Left kidney (tissue), 2 donors: ENCODE measurements around the gene EWSR1. TPM values are rescaled to one million over a fixed set of nuclear protein-coding genes. Genes with fewer than 3 reads are reported as not detected.

Source experiments
- DNase-seq: peaks from one replicate; pipeline ENCODE4 v3.0.0-alpha.2; 2013
- polyA plus RNA-seq: library from polyadenylated mRNA; unstranded; fragments of 120-200 nt; gene quantifications from one replicate; pipeline ENCODE4 v1.2.1, GENCODE V29; 2013; ENCODE audit not compliant: insufficient read length

The EWSR1 gene
- polyA plus RNA-seq, 1 donor, result 404 TPM

- DNase-seq, result no peak
Measured at GRCh38 chr22:29301716-29302401, 33.8 kb downstream of the EWSR1 start.

- DNase-seq, result no peak
Measured at GRCh38 chr22:29302402-29302680, 34.3 kb downstream of the EWSR1 start.

DNA sequence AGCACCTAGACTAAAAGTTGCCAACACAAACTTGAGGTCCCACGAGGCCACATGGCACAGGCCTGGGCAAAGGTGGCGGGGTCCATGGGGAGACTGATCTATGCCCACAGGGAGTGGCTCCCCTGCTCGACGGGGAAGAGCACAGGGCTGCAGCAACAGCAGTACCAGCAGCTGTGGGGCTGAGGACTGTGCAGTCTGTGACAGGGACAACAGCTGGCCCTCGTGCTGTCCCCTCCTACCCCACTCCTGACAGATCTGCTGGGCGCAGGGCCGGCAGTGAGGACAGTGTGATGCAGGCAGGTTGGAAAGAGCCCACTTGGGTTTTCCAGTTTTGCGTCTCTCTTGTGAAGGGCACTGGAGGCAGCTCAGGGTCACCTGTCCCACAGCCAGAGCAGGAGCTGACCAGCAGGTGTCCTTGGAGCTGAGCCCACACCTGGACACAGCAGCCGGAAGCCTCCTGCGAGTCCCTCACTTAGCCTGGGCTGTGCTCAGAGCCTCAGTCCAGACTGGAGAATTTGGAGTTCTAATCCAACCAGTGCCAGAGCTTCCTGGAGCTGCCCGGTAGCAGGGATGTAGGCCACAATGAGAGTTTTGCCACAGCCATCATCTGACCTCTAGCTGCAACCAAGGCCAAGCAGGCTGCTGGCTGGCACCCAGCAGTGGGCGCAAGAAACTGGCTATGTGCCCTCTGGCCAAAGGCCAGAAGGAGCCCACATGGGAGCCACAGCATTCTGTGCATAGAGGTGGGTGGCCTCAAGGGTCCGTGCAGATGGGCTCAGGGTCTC is 34.8 kb downstream of the EWSR1 start:
- no peak for DNase-seq

- DNase-seq, result no peak
Measured at GRCh38 chr22:29305836-29306174, 37.7 kb downstream of the EWSR1 start.

DNA sequence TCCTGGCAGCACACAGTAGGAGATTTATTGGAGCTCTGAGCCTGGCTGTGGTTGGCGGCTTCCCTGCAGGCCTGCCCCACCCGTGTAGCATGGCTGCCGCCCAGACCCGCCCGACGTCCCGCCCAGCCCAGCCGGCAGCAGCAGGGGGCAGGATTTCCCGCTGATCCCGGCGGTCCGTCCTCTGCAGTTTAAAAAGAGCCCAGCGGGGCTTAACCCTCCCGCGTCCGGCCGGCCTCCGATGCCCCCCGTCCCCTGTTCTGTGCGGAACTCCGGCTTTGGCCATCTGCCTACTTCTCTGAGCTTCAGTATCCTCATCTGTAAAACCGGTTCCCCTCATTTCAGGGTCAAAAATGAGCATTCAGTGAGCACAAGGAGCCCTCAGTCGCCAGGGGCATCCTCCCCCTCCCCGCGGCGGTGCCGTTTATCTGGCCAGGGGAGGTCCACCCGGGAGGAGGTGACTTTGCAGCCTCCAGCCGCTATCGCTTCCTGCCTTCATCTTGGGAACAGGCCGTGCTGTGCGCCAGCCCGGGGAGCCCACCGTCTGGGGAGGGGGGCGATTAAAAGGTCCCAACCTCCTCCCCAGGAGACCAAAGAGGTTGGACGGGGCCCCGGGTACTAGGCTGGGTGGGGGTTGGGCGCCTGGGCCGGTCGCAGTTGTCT is 38.2 kb downstream of the EWSR1 start, which contains the start of gene GAS2L1:
Gene GAS2L1, plus strand, starts transcription at position 476 of the 660 bp plus-strand sequence. CDS start 1,456 bp downstream, outside the sequence.
- peak; percentile 76 for DNase-seq

DNA sequence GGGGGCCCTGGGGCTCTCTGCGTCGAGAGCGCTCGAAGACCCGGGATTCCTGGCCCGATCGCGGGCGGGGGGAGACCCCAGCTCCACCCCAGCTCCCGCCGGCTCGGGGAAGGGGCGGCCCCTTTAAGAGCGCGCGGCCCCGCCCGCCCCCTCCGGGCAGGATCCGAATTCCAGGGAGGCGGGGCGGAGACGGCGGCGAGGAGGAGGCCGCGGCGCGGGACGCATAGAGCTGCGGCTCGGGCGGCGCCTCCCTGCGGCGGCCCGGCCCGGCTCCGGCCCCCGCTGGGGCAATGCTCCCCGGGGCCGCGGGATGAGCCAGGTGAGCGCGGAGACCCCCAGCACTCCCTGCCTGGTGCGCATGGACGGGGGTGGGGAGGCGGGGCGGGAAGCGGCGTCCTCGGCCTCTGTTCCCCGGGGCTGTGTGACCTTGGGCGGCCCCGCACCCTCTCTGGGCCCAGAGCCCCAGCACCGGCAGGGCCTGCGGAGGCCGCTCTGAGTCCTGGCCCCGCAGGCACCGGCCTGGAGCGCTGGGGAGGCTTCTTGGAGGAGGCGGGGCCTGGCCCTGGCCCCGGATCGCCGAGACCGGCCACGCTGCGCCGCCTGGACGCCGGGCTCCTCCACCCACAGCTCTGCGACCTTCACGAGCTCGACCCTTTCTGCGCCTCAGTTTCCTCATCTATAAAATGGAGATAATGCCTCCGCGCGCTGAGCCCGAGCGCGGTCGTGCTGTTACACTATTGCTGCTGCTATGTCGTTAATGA is 38.9 kb downstream of the EWSR1 start:
- DNase-seq, result peak; percentile 85

- DNase-seq, result no peak
Measured at GRCh38 chr22:29307596-29308147, 39.6 kb downstream of the EWSR1 start.

GRCh38 chr22:29308148-29308790 is 40.2 kb downstream of the EWSR1 start:
- DNase-seq, result no peak

DNA sequence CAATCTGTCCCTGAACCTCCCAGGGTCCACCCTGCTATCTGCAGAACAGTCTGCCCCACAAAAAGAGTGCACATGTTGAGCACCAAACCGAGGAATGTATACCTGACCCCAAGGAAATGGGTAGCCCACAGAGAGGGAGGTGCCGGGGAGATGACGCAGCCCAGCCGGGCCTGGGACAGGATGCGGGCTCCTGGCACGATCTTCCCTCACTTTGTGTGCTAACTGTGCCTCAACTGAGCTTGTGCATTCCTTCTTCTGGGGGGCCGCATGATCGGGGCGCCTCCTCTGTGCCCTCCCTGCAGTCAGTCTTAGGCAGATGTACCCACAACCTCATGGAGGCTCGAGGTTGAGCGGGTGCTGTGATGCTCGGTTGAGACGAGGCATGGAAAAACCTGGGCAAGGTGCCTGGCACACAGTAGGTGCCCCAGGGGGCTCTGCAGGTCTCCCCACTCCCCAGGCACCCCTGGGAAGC is 40.8 kb downstream of the EWSR1 start:
- no peak for DNase-seq

DNA sequence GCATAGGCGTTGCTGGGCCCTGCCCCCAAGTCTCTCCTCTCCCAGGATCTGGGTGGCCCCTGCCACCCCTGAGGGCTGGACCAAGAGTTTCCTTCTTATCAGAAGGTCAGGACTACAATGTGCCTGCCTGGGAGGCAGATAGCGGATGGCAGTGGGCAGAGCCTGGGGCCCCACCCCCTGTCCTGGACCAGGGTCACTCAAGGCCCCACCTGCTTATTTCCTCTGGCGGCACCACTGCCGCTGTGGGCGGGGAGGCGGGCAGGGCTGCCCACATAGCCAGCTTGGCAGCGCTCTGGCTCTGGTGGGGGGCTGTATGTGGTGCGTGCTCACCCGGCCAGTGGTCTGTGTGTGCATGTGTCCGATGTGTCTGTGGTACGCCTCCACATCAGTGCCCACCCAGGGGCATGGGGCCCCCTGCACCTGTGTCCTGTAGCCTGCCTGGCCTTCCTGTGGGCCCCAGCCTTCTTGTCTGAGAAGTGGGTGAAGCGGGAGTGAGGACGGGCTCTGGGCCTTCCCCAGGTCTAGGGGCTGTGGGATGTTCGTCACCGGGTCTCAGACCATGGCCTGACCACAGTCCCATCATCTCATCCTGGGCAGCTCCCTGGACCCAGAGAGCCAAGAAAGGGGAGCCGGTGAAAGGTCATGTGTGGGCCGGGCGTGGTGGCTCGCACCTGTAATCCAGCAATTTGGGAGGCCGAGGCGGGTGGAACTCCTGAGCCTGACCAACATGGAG is 41.4 kb downstream of the EWSR1 start:
- no peak for DNase-seq

DNA sequence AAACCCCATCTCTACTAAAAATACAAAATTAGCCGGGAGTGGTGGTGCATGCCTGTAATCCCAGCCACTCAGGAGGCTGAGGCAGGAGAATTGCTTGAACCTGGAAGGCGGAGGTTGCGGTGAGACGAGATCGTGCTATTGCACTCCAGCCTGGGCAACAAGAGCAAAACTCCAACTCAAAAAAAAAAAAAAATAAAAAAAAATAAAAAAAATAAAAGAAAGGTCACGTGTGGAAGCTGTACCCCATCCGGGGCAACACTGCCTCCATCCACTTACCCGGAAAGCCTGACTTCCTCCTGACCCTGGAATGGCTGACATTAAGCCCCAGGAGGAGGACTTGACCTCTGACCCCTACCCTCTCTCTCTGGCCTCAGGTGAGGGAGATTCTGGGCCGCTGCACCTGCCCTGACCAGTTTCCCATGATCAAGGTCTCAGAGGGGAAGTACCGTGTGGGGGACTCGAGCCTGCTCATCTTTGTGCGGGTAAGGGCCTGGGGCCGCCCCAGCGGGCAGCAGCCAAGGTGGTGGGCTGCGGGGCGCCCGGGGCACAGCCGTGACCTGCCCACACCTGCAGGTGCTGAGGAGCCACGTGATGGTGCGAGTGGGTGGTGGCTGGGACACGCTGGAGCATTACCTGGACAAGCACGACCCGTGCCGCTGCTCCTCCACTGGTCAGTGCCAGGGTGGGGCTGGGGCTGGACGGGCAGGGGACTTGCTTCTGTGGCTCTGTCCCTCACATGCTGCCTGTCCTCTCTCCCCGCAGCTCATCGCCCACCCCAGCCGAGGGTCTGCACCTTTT is 42.2 kb downstream of the EWSR1 start:
- no peak for DNase-seq

DNA sequence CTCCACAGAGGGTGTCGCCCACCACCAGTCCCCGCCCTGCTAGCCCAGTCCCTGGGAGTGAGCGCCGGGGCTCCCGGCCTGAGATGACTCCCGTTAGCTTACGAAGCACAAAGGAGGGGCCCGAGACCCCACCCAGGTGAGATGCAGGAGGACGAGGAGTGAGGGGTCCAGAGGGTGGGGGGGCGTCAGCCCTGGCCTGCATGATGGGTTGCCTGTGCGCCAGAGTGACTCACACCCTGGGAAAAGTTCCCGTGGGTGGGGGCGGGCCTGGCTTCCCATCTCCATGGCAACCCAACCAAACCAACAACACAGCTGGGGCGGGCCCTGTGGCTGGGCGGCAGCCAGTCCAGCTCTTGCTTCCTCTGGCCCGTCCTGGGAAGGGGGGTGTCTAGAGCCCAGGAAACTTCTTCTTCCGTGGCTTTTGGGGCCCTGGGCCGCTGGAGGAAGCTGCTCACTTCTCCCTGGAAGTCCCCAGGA is 42.8 kb downstream of the EWSR1 start:
- DNase-seq, result peak; percentile 87

DNA sequence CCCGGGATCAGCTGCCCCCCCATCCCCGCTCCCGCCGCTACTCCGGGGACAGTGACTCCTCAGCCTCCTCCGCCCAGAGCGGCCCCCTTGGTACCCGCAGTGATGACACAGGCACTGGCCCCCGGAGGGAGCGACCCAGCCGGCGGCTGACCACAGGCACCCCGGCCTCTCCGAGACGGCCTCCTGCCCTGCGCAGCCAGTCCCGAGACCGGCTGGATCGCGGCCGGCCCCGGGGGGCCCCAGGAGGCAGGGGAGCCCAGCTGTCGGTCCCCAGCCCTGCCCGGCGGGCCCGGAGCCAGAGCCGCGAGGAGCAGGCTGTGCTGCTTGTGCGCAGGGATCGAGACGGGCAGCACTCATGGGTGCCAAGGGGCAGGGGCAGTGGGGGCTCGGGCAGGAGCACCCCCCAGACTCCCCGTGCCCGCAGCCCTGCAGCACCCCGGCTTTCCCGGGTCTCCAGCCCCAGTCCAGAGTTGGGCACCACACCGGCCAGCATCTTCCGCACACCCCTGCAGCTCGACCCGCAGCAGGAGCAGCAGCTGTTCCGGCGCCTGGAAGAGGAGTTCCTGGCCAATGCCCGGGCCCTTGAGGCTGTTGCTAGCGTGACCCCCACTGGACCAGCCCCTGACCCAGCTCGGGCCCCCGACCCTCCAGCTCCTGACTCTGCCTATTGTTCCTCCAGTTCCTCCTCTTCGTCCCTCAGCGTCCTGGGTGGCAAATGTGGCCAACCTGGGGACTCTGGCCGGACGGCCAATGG is 43.6 kb downstream of the EWSR1 start:
- no peak for DNase-seq

DNA sequence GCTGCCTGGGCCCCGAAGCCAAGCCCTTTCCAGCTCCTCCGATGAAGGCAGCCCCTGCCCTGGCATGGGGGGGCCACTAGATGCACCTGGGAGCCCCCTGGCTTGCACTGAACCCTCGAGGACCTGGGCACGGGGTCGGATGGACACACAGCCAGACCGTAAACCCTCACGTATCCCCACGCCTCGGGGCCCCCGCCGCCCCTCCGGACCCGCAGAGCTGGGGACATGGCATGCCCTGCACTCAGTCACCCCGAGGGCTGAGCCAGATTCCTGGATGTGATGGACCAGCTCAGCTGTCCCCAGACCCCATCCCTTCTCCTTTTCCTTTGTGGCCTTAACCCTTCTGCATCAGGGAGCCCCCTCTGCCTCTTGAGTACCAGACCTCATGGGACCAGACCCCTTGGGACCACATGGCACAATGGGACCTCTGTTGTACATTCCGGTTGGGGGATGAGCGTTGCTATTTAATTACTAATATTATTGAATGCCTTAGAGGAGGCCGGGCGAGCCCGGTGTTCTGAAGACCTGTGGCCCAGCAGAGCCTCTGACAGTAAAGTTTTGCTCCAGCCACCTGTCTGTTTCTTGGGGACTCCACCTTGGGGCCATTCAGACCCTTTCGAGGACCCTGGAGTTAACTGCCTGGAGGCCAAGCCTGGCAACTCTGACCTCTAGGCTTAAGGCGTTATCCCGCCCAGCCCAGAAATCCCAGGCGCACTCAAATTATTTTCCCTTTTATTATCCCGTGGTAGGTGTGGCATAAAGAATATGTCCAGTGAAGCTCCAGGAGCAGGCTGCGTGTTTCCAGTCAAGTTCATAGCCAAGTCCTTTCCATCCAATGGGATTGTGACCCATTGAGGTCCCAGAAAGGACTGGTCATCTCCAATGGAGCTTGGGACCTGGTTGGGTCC is 44.4 kb downstream of the EWSR1 start:
- DNase-seq, result no peak

DNA sequence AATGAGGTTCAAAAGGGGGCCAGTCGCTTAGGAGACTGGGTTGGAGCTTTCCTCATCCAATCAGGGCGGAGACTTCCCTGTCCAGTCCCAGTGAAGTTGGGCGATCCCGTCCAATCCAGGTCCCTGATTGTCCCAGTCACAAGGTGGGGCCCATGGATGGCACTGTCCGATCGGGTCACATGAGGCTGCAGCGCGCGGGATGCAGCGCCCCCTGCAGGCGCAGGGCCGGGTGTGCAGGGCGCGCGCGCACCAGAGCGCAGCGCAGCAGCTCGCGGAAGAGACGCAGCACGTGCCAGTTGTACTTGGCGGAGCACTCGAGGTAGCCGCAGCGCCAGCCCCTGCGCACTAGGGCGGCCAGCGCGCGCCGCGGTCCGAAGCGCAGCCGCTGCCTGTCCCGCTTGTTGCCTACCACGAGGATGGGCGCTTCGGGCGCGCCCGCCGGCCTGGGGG is 45.1 kb downstream of the EWSR1 start:
- no peak for DNase-seq

DNA sequence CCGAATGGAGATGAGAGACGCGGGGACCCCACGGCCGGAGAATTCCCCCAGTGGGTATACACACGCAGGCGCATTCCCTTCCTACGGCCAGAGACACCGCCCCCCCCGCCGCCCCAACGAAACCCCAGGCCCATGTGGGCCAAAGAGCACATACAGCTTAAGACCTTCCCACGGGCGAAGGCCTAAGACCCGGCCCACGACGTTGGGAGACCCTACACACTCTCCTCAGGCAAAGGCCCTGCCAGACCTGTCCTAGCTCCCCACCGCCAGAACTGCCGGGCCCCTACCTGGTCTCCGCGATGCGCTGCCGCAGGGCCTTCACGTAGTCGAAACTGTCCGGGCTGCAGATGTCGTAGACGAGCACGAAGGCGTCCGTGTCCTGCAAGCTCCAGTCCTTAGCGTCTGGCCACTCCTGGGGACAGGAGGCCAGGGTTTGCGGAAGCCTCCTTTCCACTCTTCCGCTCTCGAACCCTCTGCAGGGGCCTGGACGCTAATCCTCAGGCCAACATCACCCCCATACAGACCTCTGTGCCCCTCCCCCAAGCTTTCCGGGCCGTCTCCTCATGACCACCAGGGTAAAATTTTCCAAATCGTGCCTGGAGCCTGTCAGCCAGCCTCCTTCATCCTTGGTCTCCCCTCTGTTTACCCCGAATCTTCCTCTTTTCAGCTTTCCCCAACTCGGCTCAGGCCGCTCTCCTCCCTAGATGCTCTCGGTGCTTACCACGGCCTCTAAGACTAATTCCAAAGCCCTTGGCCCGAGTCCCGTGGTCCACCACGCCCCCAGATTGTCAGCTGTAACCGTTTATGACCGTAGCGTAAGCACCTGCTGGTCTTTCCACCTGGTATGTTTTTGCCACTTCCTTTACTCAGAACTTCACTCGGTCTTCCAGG is 45.8 kb downstream of the EWSR1 start:
- no peak for DNase-seq
